Measurements from ENCODE around the gene IL1RAP.
A peak's percentile ranks its signal among the peaks of the same experiment; 100 is the strongest.
"Not testable (repeated sequence)": the region's sequence is repeated elsewhere in the genome, so short reads cannot be mapped to it uniquely, and the experiment has no call there.

The IL1RAP gene

GRCh38 chr3:190505381-190506003 is 8.4 kb upstream of the IL1RAP start:
- DNase-seq (ENCODE audit: low read depth in 2 of 3, low spot score in 2 of 3), result no peak

GRCh38 chr3:190506271-190506670 is 7.6 kb upstream of the IL1RAP start:
- DNase-seq (ENCODE audit: low read depth in 2 of 3, low spot score in 2 of 3), result no peak

GRCh38 chr3:190512666-190513065 is 1.2 kb upstream of the IL1RAP start:
- DNase-seq (ENCODE audit: low read depth in 2 of 3, low spot score in 2 of 3), result no peak

GRCh38 chr3:190514413-190515153 is 698 bp downstream of the IL1RAP start:
- peak; percentile 10 to 20 (median 18) for DNase-seq (ENCODE audit: low read depth in 2 of 3, low spot score in 2 of 3)

GRCh38 chr3:190516416-190516815 is 2.5 kb downstream of the IL1RAP start:
- no peak for DNase-seq (ENCODE audit: low read depth in 2 of 3, low spot score in 2 of 3)

DNA sequence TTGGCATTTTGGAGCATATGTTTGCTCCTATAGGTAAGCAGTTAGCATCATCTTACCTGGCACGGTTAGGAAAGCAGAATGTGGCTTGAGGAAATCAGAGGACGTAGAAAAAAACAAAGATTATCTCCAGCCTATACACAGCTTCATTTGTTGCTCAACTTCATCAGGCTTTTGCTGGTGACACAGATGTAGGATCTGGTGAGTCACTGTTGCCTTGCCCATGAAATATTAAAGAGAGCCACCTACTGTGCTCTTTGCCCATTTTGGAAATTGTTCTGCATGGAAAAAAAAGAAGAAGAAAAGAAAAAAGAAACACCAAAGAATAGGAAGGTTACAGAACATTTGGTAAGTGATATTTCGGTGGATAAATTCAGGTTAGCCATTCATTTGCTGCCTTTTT is 3.8 kb downstream of the IL1RAP start:
- no peak for DNase-seq (ENCODE audit: low read depth in 2 of 3, low spot score in 2 of 3)

GRCh38 chr3:190518531-190518930 is 4.6 kb downstream of the IL1RAP start:
- not testable (repeated sequence) for DNase-seq (ENCODE audit: low read depth in 2 of 3, low spot score in 2 of 3)

DNA sequence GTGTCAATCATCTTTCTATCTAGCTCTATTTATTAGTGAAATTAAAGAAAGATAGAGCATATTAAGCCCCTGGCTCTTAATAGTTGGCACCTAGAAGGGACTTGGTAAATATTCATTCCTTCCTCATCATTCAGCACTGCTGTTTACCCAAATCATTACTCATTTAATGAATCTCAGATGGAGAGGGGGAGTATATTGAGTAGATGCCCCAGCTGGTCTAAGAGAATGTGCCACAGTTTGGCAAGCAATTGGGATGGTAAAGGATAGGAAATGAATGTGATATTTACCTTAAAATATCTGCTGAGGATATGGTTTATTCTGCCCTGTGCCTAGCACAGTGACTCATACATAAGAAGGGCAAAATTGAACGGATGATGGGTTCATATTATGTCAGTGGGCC is 6.0 kb downstream of the IL1RAP start:
- DNase-seq (ENCODE audit: low read depth in 2 of 3, low spot score in 2 of 3), result no peak

DNA sequence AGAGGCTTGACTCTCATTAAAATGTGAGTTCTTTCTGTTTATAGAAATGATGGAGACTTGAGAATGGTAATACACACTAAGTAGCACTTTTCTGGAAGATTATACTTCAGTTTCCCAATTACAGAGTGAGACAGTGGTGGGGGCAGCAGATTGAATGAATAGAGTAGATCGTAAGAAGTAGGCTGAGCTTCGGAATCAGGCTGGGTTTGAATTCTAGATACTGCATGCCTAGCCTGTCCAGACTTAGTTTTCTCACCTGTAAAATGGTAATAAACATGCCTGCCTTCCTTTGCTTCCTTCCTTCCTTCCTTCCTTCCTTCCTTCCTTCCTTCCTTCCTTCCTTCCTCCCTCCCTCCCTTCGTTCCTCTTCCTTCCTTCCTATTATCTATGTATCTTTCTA is 8.1 kb downstream of the IL1RAP start:
- no peak for DNase-seq (ENCODE audit: low read depth in 2 of 3, low spot score in 2 of 3)

DNA sequence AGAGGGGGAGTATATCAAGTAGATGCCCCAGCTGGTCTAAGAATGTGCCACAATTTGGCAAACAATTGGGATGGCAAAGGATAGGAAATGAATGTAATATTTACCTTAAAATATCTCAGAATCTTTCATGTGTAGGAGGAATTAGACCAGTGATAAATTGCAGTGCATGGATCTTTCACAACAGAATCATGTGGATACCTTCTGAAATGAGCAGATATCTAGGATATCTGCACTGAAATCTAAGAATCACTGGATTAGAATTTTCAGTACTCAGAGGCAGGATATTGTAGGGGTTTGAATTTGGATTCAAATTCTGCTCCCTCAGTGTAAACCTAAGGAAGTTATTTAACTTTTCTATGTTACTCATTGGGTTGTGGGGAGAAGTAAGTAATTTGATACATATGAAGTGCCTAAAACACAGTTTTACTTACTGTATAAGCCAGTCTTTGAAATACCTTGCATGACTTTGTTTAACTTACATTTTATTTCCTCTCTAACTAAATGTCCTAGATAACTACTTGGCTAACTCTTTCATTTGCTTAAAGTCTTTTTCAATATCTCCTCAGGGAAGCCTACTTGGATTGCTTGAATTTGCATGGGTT is 8.8 kb downstream of the IL1RAP start:
- no peak for DNase-seq (ENCODE audit: low read depth in 2 of 3, low spot score in 2 of 3)

DNA sequence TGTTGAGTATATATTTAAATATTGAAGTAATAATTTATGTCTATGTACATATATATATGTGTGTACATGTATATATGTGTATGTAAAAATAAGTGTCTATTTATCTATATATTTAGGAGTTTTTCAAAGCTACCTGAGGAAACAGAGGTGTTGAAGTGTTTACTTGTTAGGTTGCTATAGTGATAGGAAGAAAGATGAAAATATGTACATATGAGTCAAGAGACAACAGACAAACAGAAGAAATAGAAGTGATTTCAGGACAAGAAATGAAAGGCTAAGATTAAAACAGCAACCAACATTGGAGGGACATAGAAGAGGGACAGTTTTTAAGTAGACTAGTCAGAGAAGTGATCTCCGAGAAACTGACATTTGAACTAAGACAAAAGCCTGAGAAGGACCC is 11.1 kb downstream of the IL1RAP start:
- DNase-seq (ENCODE audit: low read depth in 2 of 3, low spot score in 2 of 3), result no peak

DNA sequence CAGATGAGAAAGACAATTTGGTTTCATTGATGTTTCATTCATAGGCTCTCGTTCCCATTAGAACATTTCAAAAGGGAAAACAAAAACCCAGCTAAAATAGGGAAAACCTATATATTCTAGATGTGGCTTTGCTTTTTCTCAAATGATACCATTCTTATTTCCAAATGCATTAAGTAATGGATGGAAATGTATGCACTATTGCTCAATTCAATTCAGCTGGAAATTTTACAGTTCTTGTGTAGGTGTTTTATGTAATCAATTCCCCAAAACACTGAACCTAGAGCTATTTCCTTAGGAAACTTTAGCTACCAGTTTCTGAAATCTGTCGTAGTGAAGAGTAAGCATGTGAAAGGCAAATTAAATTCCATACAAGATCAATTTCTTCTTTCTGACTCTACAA is 11.7 kb downstream of the IL1RAP start:
- no peak for DNase-seq (ENCODE audit: low read depth in 2 of 3, low spot score in 2 of 3)

DNA sequence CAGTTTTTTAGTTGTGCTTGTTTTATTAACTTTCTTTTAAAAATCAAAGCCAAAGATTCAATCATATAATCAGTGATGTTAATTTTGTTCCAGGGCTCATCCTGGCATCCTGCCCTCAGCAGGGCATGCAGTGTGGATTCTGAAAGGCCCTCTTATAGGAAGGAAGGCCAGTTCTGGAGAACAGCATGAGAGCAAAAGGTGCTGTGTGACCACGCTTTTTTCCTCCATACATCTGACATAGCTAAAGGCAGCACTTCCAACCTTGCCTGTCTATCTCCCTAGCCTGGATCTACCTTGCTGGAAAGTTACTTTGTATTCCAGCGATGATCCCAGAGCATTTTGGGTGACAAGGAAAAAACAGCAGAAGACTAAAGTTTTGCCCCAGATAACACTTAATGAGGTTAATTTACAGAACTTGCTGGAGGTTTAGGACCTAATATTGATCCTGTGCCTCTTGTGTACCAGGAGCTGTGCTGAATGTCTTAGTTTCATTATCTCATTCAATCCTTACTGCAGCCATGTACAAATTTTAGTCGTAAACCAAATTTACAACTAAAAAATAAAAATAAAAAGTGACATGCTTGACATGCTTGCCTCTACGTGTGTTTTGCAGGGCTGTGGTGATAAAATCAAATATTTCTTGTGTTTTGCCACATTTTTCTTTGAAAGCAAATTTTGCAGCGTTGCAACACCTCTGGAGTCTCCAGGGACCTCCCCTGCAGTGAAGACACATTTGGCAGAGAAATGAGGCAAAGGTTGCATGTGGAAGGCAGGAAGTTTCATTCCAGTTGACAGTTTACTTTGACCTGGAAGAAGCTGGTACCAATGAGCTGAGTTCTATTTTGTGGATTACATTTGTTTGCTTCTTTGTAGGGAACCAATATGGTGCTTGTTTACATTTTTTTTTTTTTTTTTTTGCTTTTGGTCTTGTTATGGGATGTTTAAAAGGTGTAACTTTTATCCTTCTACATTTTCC is 13.2 kb downstream of the IL1RAP start:
- no peak for DNase-seq (ENCODE audit: low read depth in 2 of 3, low spot score in 2 of 3)

GRCh38 chr3:190528706-190529105 is 14.8 kb downstream of the IL1RAP start:
- no peak for DNase-seq (ENCODE audit: low read depth in 2 of 3, low spot score in 2 of 3)

- no peak for DNase-seq (ENCODE audit: low read depth in 2 of 3, low spot score in 2 of 3)
These were observed 17.5 kb downstream of the IL1RAP start for GRCh38 chr3:190531406-190531805.

DNA sequence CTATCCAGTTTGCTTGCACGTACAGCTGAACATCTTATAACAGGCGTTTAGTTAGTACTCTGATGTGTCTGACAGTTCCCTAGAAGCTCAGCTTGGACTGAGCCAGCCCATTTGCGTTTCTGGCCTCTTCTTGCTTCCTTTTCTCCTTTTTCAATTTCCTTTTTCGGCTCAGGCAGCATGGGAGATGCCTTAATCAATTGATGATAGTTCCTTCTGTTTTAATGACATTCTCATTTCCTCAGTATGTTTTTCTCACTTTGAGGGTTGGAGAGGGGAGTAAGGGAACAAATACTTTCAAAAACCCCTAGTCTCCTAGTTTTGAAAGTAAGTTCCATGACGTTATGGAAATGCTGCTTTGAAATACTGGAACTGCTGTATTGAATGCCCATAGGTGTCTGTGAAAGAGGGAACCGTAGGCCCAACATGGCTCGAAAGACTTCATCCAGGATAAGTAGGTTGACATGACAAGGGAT is 18.9 kb downstream of the IL1RAP start:
- DNase-seq (ENCODE audit: low read depth in 2 of 3, low spot score in 2 of 3), result no peak

DNA sequence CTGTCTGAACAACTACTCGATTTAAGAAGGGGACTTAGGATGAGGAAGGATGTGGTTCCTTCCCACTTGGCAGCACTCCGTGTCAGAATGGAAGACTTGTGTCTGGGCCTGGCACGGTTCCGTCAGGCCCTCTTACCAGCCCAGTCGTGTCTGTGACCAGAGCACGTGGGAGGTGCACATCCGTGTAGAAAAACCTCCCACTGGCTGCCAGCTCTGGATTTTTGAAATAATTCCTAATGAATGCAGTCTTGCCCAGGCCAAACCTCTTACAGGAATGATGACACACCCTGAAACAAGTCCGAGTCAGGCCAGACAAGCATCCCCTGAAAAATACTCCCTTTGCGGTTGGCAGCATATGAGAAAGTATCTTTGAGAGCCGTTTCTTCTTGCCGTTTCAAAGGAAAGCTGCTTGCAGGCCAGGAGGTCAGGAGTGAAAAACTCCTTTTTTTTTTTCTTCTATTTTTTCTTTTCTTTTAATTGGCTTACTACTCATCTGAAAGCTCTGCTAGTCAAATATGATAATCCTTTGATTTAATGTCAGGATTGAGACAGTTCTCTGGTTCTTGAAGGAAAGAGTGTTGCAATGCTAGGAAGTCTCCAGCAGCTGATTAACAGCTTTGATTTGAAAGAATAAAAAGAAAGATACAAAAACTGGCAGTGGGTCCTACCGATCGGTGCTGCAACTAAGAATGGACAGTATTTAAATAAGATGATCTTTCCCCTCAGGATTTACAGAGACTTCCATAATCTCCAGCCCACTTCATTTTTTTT is 19.8 kb downstream of the IL1RAP start:
- DNase-seq (ENCODE audit: low read depth in 2 of 3, low spot score in 2 of 3), result no peak

- DNase-seq (ENCODE audit: low read depth in 2 of 3, low spot score in 2 of 3), result no peak
These were observed 20.5 kb downstream of the IL1RAP start for GRCh38 chr3:190534386-190534785.

GRCh38 chr3:190534986-190535385 is 21.1 kb downstream of the IL1RAP start:
- no peak for DNase-seq (ENCODE audit: low read depth in 2 of 3, low spot score in 2 of 3)

GRCh38 chr3:190537146-190537545 is 23.3 kb downstream of the IL1RAP start:
- DNase-seq (ENCODE audit: low read depth in 2 of 3, low spot score in 2 of 3), result no peak
